Adrenal gland (tissue), 12 donors: ENCODE measurements around the gene DYNC1I1. TPM values are rescaled to one million over a fixed set of nuclear protein-coding genes. Genes with fewer than 3 reads are reported as not detected.

ENCODE experiments used
- DNase-seq, 7 donors: peaks; one replicate each; pipeline ENCODE4 v3.0.0-alpha.2; 2019 to 2020
- H3K27ac ChIP-seq, 5 donors: fragments of 200-600 bp; sonication (generic) in 4 of 5; 1 replicate in 3 of 5; 2 replicates in 2 of 5; pipeline versions ENCODE4 v1.5.1 to v1.8.0; 2016 to 2020; ENCODE audit warnings: mild to moderate bottlenecking in 1 of 5
- H3K27me3 ChIP-seq: fragments of 200-600 bp; 2 replicates; pipeline ENCODE4 v1.8.0; 2021
- H3K36me3 ChIP-seq, 2 donors: fragments of 200-600 bp; replicated peaks in 1 of 2; 1 replicate in 1 of 2; 2 replicates in 1 of 2; pipeline versions ENCODE4 v1.5.1 to v1.8.0; 2018 to 2022
- H3K4me1 ChIP-seq, 2 donors: fragments of 200-600 bp; replicated peaks in 1 of 2; 1 replicate in 1 of 2; 2 replicates in 1 of 2; pipeline versions ENCODE4 v1.5.1 to v1.8.0; 2018 to 2021
- H3K4me3 ChIP-seq, 4 donors: fragments of 200-600 bp; sonication (generic) in 3 of 4; one replicate each; pipeline ENCODE4 v1.5.1; 2016 to 2018
- H3K9me3 ChIP-seq, 3 donors: fragments of 200-600 bp; sonication (generic) in 1 of 3; replicated peaks in 1 of 3; 1 replicate in 2 of 3; 2 replicates in 1 of 3; pipeline versions ENCODE4 v1.5.1 to v1.8.0; 2016 to 2021
- CTCF ChIP-seq, 6 experiments: fragments of 450-650 bp in 4 of 6; fragments of 200-600 bp in 2 of 6; sonication (generic) in 1 of 6; IDR thresholded peaks; 1 replicate in 5 of 6; 2 replicates in 1 of 6; pipeline versions ENCODE4 v1.5.1 to v1.8.0; 2016 to 2021; ENCODE audit warnings: antibody characterized with exemption in 6 of 6, mild to moderate bottlenecking in 2 of 6, moderate library complexity in 1 of 6
- POLR2A ChIP-seq, 2 donors: fragments of 450-650 bp; IDR thresholded peaks; one replicate each; pipeline ENCODE4 v1.6.1; 2017; ENCODE audit warnings: antibody characterized with exemption in 2 of 2, mild to moderate bottlenecking in 2 of 2, moderate library complexity in 1 of 2
- WGBS, 4 donors: extraction: QIAGEN DNeasy Blood & Tissue Kit in 2 of 4; methylation state at CpG; one replicate each; pipeline versions ENCODE4 v1.1.5 to v1.1.7; 2013 to 2017; 5-methylcytosine and 5-hydroxymethylcytosine counted together
- intact Hi-C, 2 donors: fragments of 100-400 bp; cut with DNase I; formaldehyde crosslinking; loops; one replicate each; pipeline versions ENCODE4 v1.14.1 to v1.15.0; 2022 to 2023
- polyA plus RNA-seq, 3 donors: library from polyadenylated mRNA; stranded (reverse); fragments of 200-250 nt in 2 of 3; fragments of 350-450 nt in 1 of 3; fragmentation: Illumina TruSeq in 1 of 3; extraction: RNeasy Lipid Tissue Mini Kit (QIAGEN cat#74804) in 1 of 3; gene quantifications; one replicate each; pipeline ENCODE4 v1.2.3, GENCODE V29; 2013 to 2014
- total RNA-seq, 9 donors: library from RNA; depleted of rRNA in 4 of 9; stranded (reverse); fragments of >200 nt in 4 of 9; fragments of 120-200 nt in 1 of 9; fragmentation: NEBNext Ultra II Directional in 1 of 9; extraction: Animal tissue kit (Norgen Biotek cat#: 25700) in 1 of 9; gene quantifications; one replicate each; pipeline versions ENCODE4 v1.1.0 to v1.2.4, GENCODE V29; 2013 to 2023
- donor health status: healthy with polysubstance abuse.
- donor health status: Bipolar disorder and iron deficiency.
- donor health status: DM: yes; HTN: yes; CAD: no.
- donor health status: DM: no; HTN: no; CAD: no.
- donor health status: DM: no; HTN: no; CAD: no.
- donor health status: DM: yes; HTN: yes; CAD: no.

The DYNC1I1 gene
- total and polyA plus RNA-seq, 12 donors = 0.97 to 42.6 (median 8.2) TPM

- H3K27me3 ChIP-seq = no peaks in the 10 kb centered on the region
- DNase-seq = no peak
- TF ChIP-seq POLR2A (IDR thresholded peaks at IDR 0.05) (no peak), CTCF (IDR thresholded peaks at IDR 0.05) (no peak)
- H3K4me3 ChIP-seq = no peak overlapping the region
- no peak overlapping the region for H3K27ac ChIP-seq
- no peaks in the 10 kb centered on the region for H3K4me1 ChIP-seq
- 80 to 94% (median 85%) methylated on average over 2 of the region's 2 CpGs for WGBS, 4 donors
- no peaks in the 10 kb centered on the region for H3K9me3 ChIP-seq
- intact Hi-C loops = no loop called here
- H3K36me3 ChIP-seq = no peaks in the 10 kb centered on the region
Measured at GRCh38 chr7:96127746-96128145, 355.4 kb downstream of the DYNC1I1 start.

GRCh38 chr7:96131525-96131924 is 359.2 kb downstream of the DYNC1I1 start:
- H3K4me3 ChIP-seq = no peak overlapping the region
- intact Hi-C loops = no loop called here
- 95 to 99% (median 98%) methylated on average over 3 of the region's 3 CpGs for WGBS, 4 donors
- H3K27ac ChIP-seq = no peak overlapping the region
- no peaks in the 10 kb centered on the region for H3K27me3 ChIP-seq
- no peak for DNase-seq
- no peaks in the 10 kb centered on the region for H3K4me1 ChIP-seq
- no peaks in the 10 kb centered on the region for H3K9me3 ChIP-seq
- H3K36me3 ChIP-seq = no peaks in the 10 kb centered on the region
- no peak for TF ChIP-seq CTCF (IDR thresholded peaks at IDR 0.05)
- no peak for TF ChIP-seq POLR2A (IDR thresholded peaks at IDR 0.05)

GRCh38 chr7:96135241-96135640 is 362.9 kb downstream of the DYNC1I1 start:
- intact Hi-C loops = no loop called here
- WGBS, 4 donors = 88 to 100% (median 97%) methylated on average over 2 of the region's 2 CpGs
- H3K9me3 ChIP-seq = no peaks in the 10 kb centered on the region
- TF ChIP-seq POLR2A (IDR thresholded peaks at IDR 0.05) (no peak), CTCF (IDR thresholded peaks at IDR 0.05) (no peak)
- H3K27ac ChIP-seq = no peak overlapping the region
- H3K4me1 ChIP-seq = no peaks in the 10 kb centered on the region
- H3K4me3 ChIP-seq = no peak overlapping the region
- H3K36me3 ChIP-seq = no peaks in the 10 kb centered on the region
- H3K27me3 ChIP-seq = no peaks in the 10 kb centered on the region
- no peak for DNase-seq

- Histone ChIP-seq H3K4me1 (no peaks in the 10 kb centered on the region), H3K4me3 (no peak overlapping the region), H3K27ac (no peak overlapping the region), H3K9me3 (no peaks in the 10 kb centered on the region), H3K27me3 (no peaks in the 10 kb centered on the region), H3K36me3 (no peaks in the 10 kb centered on the region)
- TF ChIP-seq POLR2A (IDR thresholded peaks at IDR 0.05) (no peak), CTCF (IDR thresholded peaks at IDR 0.05) (no peak)
- intact Hi-C loops = no loop called here
- 95 to 99% (median 97%) methylated on average over 4 to 5 of the region's 5 CpGs for WGBS, 4 donors
- DNase-seq = no peak
Measured at GRCh38 chr7:96136600-96137239, 364.4 kb downstream of the DYNC1I1 start.
